ENCODE results near the gene EXD2.
A peak's percentile ranks its signal among the peaks of the same experiment; 100 is the strongest.

EXD2 gene

DNA sequence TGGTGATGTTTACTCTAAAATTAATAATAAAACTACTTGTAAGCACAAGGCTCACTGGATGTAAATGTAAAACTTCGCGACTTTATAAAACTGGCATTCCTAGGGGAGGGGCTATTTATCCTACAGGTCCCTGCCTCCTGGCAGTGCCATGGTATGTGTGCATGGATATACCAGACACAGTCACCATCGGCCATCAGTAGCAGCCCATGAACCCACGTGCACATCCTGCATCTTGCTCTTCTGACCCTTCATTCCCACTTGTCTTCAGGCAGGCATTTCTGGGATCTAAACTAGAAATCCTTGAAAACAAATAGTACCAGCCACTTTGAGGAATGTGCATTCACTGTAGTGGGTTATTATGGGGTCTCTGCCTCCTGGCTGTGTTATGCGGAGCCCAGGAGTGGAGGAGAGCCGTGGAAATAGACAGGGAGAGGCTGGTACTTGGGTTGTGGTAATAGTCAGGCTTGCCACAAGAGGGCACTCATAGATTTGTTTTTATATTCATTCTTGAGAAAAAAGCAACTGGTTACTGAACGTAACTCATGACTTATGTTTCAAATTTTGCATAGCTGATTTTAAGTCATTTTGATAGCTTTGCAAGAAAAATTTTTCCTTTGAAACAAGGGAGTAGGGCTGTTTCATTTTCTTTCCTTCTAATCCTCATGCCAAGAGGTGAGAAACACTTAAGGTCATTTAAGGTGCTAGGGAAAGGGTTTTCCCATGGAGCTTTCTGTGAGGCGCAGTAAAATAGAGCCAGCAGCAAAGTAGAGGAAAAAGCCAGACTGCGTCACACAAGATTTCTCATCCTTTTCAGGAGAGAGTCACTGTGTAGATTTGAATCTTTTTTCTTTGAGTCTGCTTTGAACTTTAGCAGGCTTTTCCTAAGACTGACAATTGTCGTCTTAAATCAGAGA is 51.3 kb downstream of the EXD2 start:
- no peak overlapping the region for H4K91ac ChIP-seq (ENCODE audit: low read depth, low read length, poor library complexity)
- no peak overlapping the region for H2BK15ac ChIP-seq (ENCODE audit: low read length)
- H4K8ac ChIP-seq (ENCODE audit: low read depth, low read length), result no peak overlapping the region
- H3K27ac ChIP-seq (replicated peaks; ENCODE audit: low read length), result no peak overlapping the region
- no peaks in the 10 kb centered on the region for H3K27me3 ChIP-seq (ENCODE audit: control insufficient read depth in 3 of 3, insufficient read depth in 3 of 3, low read depth in 1 of 3, low read length in 3 of 3)
- peak; percentile 63 for DNase-seq (ENCODE audit: low spot score)
- peaks cover 15 to 51% of the 10 kb centered on the region in 2 donors for H3K36me3 ChIP-seq (replicated peaks in 1 of 2; ENCODE audit: control insufficient read depth in 2 of 2, insufficient read depth in 2 of 2, low read length in 2 of 2)
- H3K4me1 ChIP-seq (ENCODE audit: control insufficient read depth in 2 of 2, insufficient read depth in 1 of 2, low read depth in 1 of 2, low read length in 2 of 2), result peaks cover 0 to 10% of the 10 kb centered on the region in 2 donors
- H2BK5ac ChIP-seq (ENCODE audit: low read length), result no peak overlapping the region
- no peak overlapping the region for H3K4ac ChIP-seq (ENCODE audit: low read length)
- H3K4me3 ChIP-seq (ENCODE audit: low read length in 2 of 2), result no peak overlapping the region
- no peak overlapping the region for H3K9ac ChIP-seq (ENCODE audit: low read depth, low read length, poor library complexity)
- no peak overlapping the region for H2AFZ ChIP-seq (ENCODE audit: low read length)
- peaks cover 2% of the 10 kb centered on the region for H3K79me1 ChIP-seq (ENCODE audit: low read depth, low read length)
- no peak overlapping the region for H2BK12ac ChIP-seq (ENCODE audit: low read length)
- H2BK120ac ChIP-seq (ENCODE audit: low read depth, low read length), result no peak overlapping the region
- H2AK5ac ChIP-seq (ENCODE audit: low read depth, low read length), result no peak overlapping the region
- no peak overlapping the region for H3K23ac ChIP-seq (ENCODE audit: low read depth, low read length, poor library complexity)
- no peak overlapping the region for H3K4me2 ChIP-seq (ENCODE audit: insufficient read depth, low read length, poor library complexity, severe bottlenecking)
- no CpG with 5 or more reads among the region's 10 CpGs for WGBS, 2 donors (ENCODE audit: extremely low coverage in 2 of 2, insufficient read length in 2 of 2, insufficient replicate concordance in 1 of 2)
- no peak overlapping the region for H3K18ac ChIP-seq (ENCODE audit: low read length)
- H3K9me3 ChIP-seq (replicated peaks in 1 of 2; ENCODE audit: control insufficient read depth in 2 of 2, insufficient read depth in 1 of 2, low read depth in 1 of 2, low read length in 2 of 2), result no peaks in the 10 kb centered on the region
- H3K14ac ChIP-seq (ENCODE audit: low read length), result no peak overlapping the region

DNA sequence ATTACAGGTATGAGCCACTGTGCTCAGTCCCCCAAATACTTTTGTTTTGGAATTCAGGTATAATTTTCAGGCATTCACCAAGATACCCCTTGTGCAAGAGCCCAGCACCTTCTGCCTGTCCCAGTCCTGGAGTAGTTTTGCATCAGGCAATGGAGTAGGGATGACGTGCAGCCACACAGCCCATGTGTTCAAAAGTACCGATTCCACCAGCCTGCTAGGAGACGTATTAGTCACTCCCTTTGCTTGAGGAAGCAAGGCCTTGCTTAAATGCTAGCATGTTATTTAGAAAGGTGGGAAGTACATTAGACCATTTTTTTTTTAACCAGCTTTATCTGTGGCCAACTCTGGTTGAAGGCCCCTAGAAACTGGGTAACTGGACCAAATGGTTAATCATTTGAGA is 53.6 kb downstream of the EXD2 start:
- H3K27ac ChIP-seq (replicated peaks; ENCODE audit: low read length), result no peak overlapping the region
- no peak overlapping the region for H2BK5ac ChIP-seq (ENCODE audit: low read length)
- peaks cover 2% of the 10 kb centered on the region for H3K79me1 ChIP-seq (ENCODE audit: low read depth, low read length)
- H4K8ac ChIP-seq (ENCODE audit: low read depth, low read length), result no peak overlapping the region
- no peak overlapping the region for H3K23ac ChIP-seq (ENCODE audit: low read depth, low read length, poor library complexity)
- no CpG with 5 or more reads among the region's 3 CpGs for WGBS, 2 donors (ENCODE audit: extremely low coverage in 2 of 2, insufficient read length in 2 of 2, insufficient replicate concordance in 1 of 2)
- H2BK12ac ChIP-seq (ENCODE audit: low read length), result no peak overlapping the region
- no peaks in the 10 kb centered on the region for H3K9me3 ChIP-seq (replicated peaks in 1 of 2; ENCODE audit: control insufficient read depth in 2 of 2, insufficient read depth in 1 of 2, low read depth in 1 of 2, low read length in 2 of 2)
- H2AFZ ChIP-seq (ENCODE audit: low read length), result no peak overlapping the region
- no peak overlapping the region for H3K4ac ChIP-seq (ENCODE audit: low read length)
- no peak for DNase-seq (ENCODE audit: low spot score)
- no peaks in the 10 kb centered on the region for H3K27me3 ChIP-seq (ENCODE audit: control insufficient read depth in 3 of 3, insufficient read depth in 3 of 3, low read depth in 1 of 3, low read length in 3 of 3)
- no peak overlapping the region for H4K91ac ChIP-seq (ENCODE audit: low read depth, low read length, poor library complexity)
- H2BK15ac ChIP-seq (ENCODE audit: low read length), result no peak overlapping the region
- H2BK120ac ChIP-seq (ENCODE audit: low read depth, low read length), result no peak overlapping the region
- no peak overlapping the region for H2AK5ac ChIP-seq (ENCODE audit: low read depth, low read length)
- H3K4me2 ChIP-seq (ENCODE audit: insufficient read depth, low read length, poor library complexity, severe bottlenecking), result no peak overlapping the region
- peaks cover 2 to 40% of the 10 kb centered on the region in 2 donors for H3K36me3 ChIP-seq (replicated peaks in 1 of 2; ENCODE audit: control insufficient read depth in 2 of 2, insufficient read depth in 2 of 2, low read length in 2 of 2)
- H3K9ac ChIP-seq (ENCODE audit: low read depth, low read length, poor library complexity), result no peak overlapping the region
- H3K14ac ChIP-seq (ENCODE audit: low read length), result no peak overlapping the region
- no peak overlapping the region for H3K4me3 ChIP-seq (ENCODE audit: low read length in 2 of 2)
- H3K18ac ChIP-seq (ENCODE audit: low read length), result no peak overlapping the region
- H3K4me1 ChIP-seq (ENCODE audit: control insufficient read depth in 2 of 2, insufficient read depth in 1 of 2, low read depth in 1 of 2, low read length in 2 of 2), result peaks cover 0 to 10% of the 10 kb centered on the region in 2 donors

DNA sequence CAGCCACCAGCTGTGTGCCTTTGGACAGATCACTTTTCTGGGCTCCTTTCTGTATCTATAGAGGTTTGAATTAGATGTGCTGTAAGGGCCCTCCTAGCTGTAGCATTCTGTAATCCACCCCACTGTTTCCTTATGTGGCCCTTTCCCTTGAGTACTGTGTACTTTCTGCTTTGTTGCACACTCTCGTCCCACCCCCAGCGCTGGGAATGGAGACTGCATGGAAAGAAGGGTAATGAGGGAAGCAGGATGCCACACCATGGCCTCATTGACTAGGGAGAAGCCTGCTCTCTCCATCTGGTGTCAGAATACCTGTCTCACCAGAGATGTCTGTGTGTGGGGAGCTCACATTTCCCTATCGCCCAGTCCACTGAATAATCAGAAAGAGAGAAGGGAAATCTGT is 55.0 kb downstream of the EXD2 start:
- H3K4me1 ChIP-seq (ENCODE audit: control insufficient read depth in 2 of 2, insufficient read depth in 1 of 2, low read depth in 1 of 2, low read length in 2 of 2), result peaks cover 0 to 10% of the 10 kb centered on the region in 2 donors
- WGBS, 2 donors (ENCODE audit: extremely low coverage in 2 of 2, insufficient read length in 2 of 2, insufficient replicate concordance in 1 of 2), result no CpG with 5 or more reads among the region's 3 CpGs
- H3K4me2 ChIP-seq (ENCODE audit: insufficient read depth, low read length, poor library complexity, severe bottlenecking), result no peak overlapping the region
- no peak overlapping the region for H2BK12ac ChIP-seq (ENCODE audit: low read length)
- no peak overlapping the region for H2BK15ac ChIP-seq (ENCODE audit: low read length)
- H3K9ac ChIP-seq (ENCODE audit: low read depth, low read length, poor library complexity), result no peak overlapping the region
- peaks cover 0 to 40% of the 10 kb centered on the region in 2 donors for H3K36me3 ChIP-seq (replicated peaks in 1 of 2; ENCODE audit: control insufficient read depth in 2 of 2, insufficient read depth in 2 of 2, low read length in 2 of 2)
- H3K18ac ChIP-seq (ENCODE audit: low read length), result no peak overlapping the region
- no peak overlapping the region for H3K23ac ChIP-seq (ENCODE audit: low read depth, low read length, poor library complexity)
- no peak overlapping the region for H3K14ac ChIP-seq (ENCODE audit: low read length)
- no peak overlapping the region for H2AK5ac ChIP-seq (ENCODE audit: low read depth, low read length)
- H4K91ac ChIP-seq (ENCODE audit: low read depth, low read length, poor library complexity), result no peak overlapping the region
- H3K79me1 ChIP-seq (ENCODE audit: low read depth, low read length), result peaks cover 2% of the 10 kb centered on the region
- no peaks in the 10 kb centered on the region for H3K9me3 ChIP-seq (replicated peaks in 1 of 2; ENCODE audit: control insufficient read depth in 2 of 2, insufficient read depth in 1 of 2, low read depth in 1 of 2, low read length in 2 of 2)
- no peak overlapping the region for H3K27ac ChIP-seq (replicated peaks; ENCODE audit: low read length)
- no peak overlapping the region for H2BK5ac ChIP-seq (ENCODE audit: low read length)
- H2AFZ ChIP-seq (ENCODE audit: low read length), result no peak overlapping the region
- H3K4me3 ChIP-seq (ENCODE audit: low read length in 2 of 2), result no peak overlapping the region
- H3K4ac ChIP-seq (ENCODE audit: low read length), result no peak overlapping the region
- H3K27me3 ChIP-seq (ENCODE audit: control insufficient read depth in 3 of 3, insufficient read depth in 3 of 3, low read depth in 1 of 3, low read length in 3 of 3), result no peaks in the 10 kb centered on the region
- no peak overlapping the region for H2BK120ac ChIP-seq (ENCODE audit: low read depth, low read length)
- no peak overlapping the region for H4K8ac ChIP-seq (ENCODE audit: low read depth, low read length)
- no peak for DNase-seq (ENCODE audit: low spot score)

DNA sequence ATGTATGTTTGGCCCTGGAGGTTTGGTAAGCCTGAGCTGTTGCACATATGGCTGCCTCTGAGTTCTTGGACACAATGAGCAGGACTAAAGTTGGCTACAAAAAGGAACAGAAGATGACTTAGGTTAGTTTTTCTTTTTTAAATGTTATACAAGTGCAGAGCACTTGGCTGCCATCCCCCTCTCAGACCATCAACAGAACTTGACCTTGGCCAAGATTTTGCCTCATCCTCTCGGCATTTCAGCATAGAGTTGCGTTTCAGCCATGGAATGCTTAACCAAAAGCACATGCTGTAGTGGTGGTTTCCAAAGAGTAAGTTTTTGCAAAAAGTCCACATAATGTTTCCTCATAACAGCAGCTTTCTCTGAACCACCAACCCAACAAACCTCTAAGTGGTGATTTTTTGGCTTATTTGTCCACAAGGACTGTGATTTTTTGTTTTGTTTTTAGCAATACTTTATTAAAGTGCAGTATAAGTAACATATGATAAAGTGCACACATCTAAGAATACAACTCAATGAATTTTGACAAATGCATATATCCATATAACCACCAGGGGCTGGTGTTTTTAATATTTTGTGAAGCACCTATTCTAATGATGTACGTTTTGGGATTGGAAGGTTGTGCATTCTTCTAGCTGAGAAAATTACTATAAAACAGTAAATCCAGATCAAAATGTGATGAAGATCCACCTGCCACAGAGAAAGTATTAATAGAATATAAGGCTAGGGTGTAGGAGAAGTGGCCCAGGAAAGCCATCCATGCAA is 56.6 kb downstream of the EXD2 start:
- Histone ChIP-seq H3K79me1 (ENCODE audit: low read depth, low read length) (no peaks in the 10 kb centered on the region), H3K14ac (ENCODE audit: low read length) (no peak overlapping the region), H3K23ac (ENCODE audit: low read depth, low read length, poor library complexity) (no peak overlapping the region), H2BK12ac (ENCODE audit: low read length) (no peak overlapping the region), H4K8ac (ENCODE audit: low read depth, low read length) (no peak overlapping the region), H3K4me2 (ENCODE audit: insufficient read depth, low read length, poor library complexity, severe bottlenecking) (no peak overlapping the region), H3K9me3 (replicated peaks in 1 of 2; ENCODE audit: control insufficient read depth in 2 of 2, insufficient read depth in 1 of 2, low read depth in 1 of 2, low read length in 2 of 2) (no peaks in the 10 kb centered on the region), H2AK5ac (ENCODE audit: low read depth, low read length) (no peak overlapping the region), H4K91ac (ENCODE audit: low read depth, low read length, poor library complexity) (no peak overlapping the region), H3K27me3 (ENCODE audit: control insufficient read depth in 3 of 3, insufficient read depth in 3 of 3, low read depth in 1 of 3, low read length in 3 of 3) (no peaks in the 10 kb centered on the region), H2AFZ (ENCODE audit: low read length) (no peak overlapping the region), H3K27ac (replicated peaks; ENCODE audit: low read length) (no peak overlapping the region), H2BK120ac (ENCODE audit: low read depth, low read length) (no peak overlapping the region), H3K9ac (ENCODE audit: low read depth, low read length, poor library complexity) (no peak overlapping the region), H2BK5ac (ENCODE audit: low read length) (no peak overlapping the region), H3K4me1 (ENCODE audit: control insufficient read depth in 2 of 2, insufficient read depth in 1 of 2, low read depth in 1 of 2, low read length in 2 of 2) (peaks cover 0 to 8% of the 10 kb centered on the region in 2 donors), H3K36me3 (replicated peaks in 1 of 2; ENCODE audit: control insufficient read depth in 2 of 2, insufficient read depth in 2 of 2, low read length in 2 of 2) (peaks cover 0 to 42% of the 10 kb centered on the region in 2 donors), H3K18ac (ENCODE audit: low read length) (no peak overlapping the region), H3K4me3 (ENCODE audit: low read length in 2 of 2) (no peak overlapping the region), H2BK15ac (ENCODE audit: low read length) (no peak overlapping the region), H3K4ac (ENCODE audit: low read length) (no peak overlapping the region)
- WGBS, 2 donors (ENCODE audit: extremely low coverage in 2 of 2, insufficient read length in 2 of 2, insufficient replicate concordance in 1 of 2), result no CpG with 5 or more reads among the region's 3 CpGs
- no peak for DNase-seq (ENCODE audit: low spot score)
